Fibroblast of lung (primary cell): ENCODE measurements around the gene PCBP3. TPM values are rescaled to one million over a fixed set of nuclear protein-coding genes. Genes with fewer than 3 reads are reported as not detected.

Experiments used
- DNase-seq, 2 donors: peaks; one replicate each; pipeline versions ENCODE4 v3.0.0 to v3.0.0-alpha.2; 2010; ENCODE audit warnings: low read depth in 2 of 2
- H2AFZ ChIP-seq: 2 replicates; pipeline ENCODE4 v1.5.1; 2012; ENCODE audit warnings: low read length, control low read depth, inconsistent platforms
- H3K27ac ChIP-seq: 2 replicates; pipeline ENCODE4 v1.5.1; 2011; ENCODE audit warnings: low read length, control low read depth; ENCODE audit not compliant: insufficient read depth
- H3K27me3 ChIP-seq: 2 replicates; pipeline ENCODE4 v1.5.1; 2011; ENCODE audit warnings: mild to moderate bottlenecking, low read length; ENCODE audit not compliant: control insufficient read depth, insufficient read depth
- H3K36me3 ChIP-seq: 2 replicates; pipeline ENCODE4 v1.5.1; 2011; ENCODE audit warnings: low read length; ENCODE audit not compliant: control insufficient read depth, insufficient read depth
- H3K4me1 ChIP-seq: 2 replicates; pipeline ENCODE4 v1.5.1; 2011; ENCODE audit warnings: low read length; ENCODE audit not compliant: control insufficient read depth, insufficient read depth; ENCODE audit errors: extremely low read depth
- H3K4me2 ChIP-seq: 2 replicates; pipeline ENCODE4 v1.5.1; 2011; ENCODE audit warnings: low read length, control low read depth; ENCODE audit not compliant: insufficient read depth; ENCODE audit errors: extremely low read depth
- H3K4me3 ChIP-seq, 4 experiments: fragments of 200-600 bp in 1 of 4; sonication (generic) in 1 of 4; replicated peaks in 1 of 4; 2 replicates each; pipeline ENCODE4 v1.5.1; 2011 to 2016; ENCODE audit warnings: low read length in 4 of 4, low read depth in 3 of 4, mild to moderate bottlenecking in 3 of 4, control low read depth in 2 of 4, inconsistent platforms in 1 of 4, mixed read lengths in 1 of 4; ENCODE audit not compliant: insufficient read depth in 1 of 4; ENCODE audit errors: control extremely low read depth in 1 of 4
- H3K79me2 ChIP-seq: 2 replicates; pipeline ENCODE4 v1.5.1; 2012; ENCODE audit warnings: mild to moderate bottlenecking, low read length, inconsistent platforms; ENCODE audit not compliant: control insufficient read depth, insufficient read depth
- H3K9ac ChIP-seq: 2 replicates; pipeline ENCODE4 v1.5.1; 2011; ENCODE audit warnings: mild to moderate bottlenecking, low read length, control low read depth; ENCODE audit not compliant: insufficient read depth
- H3K9me3 ChIP-seq: 2 replicates; pipeline ENCODE4 v1.5.1; 2012; ENCODE audit warnings: low read depth, low read length; ENCODE audit not compliant: control insufficient read depth, insufficient read depth
- H4K20me1 ChIP-seq: 2 replicates; pipeline ENCODE4 v1.5.1; 2011; ENCODE audit warnings: low read length; ENCODE audit not compliant: control insufficient read depth, insufficient read depth; ENCODE audit errors: extremely low read depth
- EZH2 ChIP-seq: IDR thresholded peaks from 2 replicates; pipeline ENCODE4 v1.5.1; 2012; ENCODE audit warnings: low read length, control low read depth, mild to moderate bottlenecking; ENCODE audit errors: missing control alignments
- polyA plus RNA-seq, 2 donors: library from polyadenylated mRNA; depleted of rRNA in 1 of 2; stranded (reverse) in 1 of 2; unstranded in 1 of 2; fragments of >200 nt; gene quantifications; 2 replicates each; pipeline ENCODE4 v1.2.1, GENCODE V29; 2011 to 2012; ENCODE audit warnings: missing spikeins in 1 of 2
- total RNA-seq: library from RNA; depleted of rRNA; stranded (reverse); fragments of >200 nt; gene quantifications from 2 replicates; pipeline ENCODE4 v1.2.1, GENCODE V29; 2014
- TF ChIP-seq, protein P1 (sequence below), 2 donors: IDR thresholded peaks in 1 of 2; conservative IDR thresholded peaks in 1 of 2; 1 replicate in 1 of 2; 2 replicates in 1 of 2; pipeline ENCODE4 v1.5.1; 2011 to 2012; ENCODE audit warnings: low read length in 2 of 2, control low read depth in 1 of 2, inconsistent platforms in 1 of 2, low read depth in 1 of 2, mild to moderate bottlenecking in 1 of 2

PCBP3 gene
- total and polyA plus RNA-seq, 2 donors (not counting 1 experiment from before 2014, with no cell fraction given) = 0.51 to 1.7 TPM

GRCh38 chr21:45822429-45823099 lies 179.0 kb downstream of the PCBP3 start:
- Histone ChIP-seq H3K36me3 (no peaks in the 10 kb centered on the region), H3K4me3 (no peak overlapping the region), H3K27me3 (peaks cover 5% of the 10 kb centered on the region), H3K9me3 (no peaks in the 10 kb centered on the region), H3K9ac (no peak overlapping the region), H2AFZ (no peak overlapping the region), H3K4me1 (no peaks in the 10 kb centered on the region), H3K4me2 (no peak overlapping the region), H4K20me1 (no peaks in the 10 kb centered on the region), H3K79me2 (no peaks in the 10 kb centered on the region), H3K27ac (no peak overlapping the region)
- no peak for DNase-seq
- TF ChIP-seq, protein P1, sequence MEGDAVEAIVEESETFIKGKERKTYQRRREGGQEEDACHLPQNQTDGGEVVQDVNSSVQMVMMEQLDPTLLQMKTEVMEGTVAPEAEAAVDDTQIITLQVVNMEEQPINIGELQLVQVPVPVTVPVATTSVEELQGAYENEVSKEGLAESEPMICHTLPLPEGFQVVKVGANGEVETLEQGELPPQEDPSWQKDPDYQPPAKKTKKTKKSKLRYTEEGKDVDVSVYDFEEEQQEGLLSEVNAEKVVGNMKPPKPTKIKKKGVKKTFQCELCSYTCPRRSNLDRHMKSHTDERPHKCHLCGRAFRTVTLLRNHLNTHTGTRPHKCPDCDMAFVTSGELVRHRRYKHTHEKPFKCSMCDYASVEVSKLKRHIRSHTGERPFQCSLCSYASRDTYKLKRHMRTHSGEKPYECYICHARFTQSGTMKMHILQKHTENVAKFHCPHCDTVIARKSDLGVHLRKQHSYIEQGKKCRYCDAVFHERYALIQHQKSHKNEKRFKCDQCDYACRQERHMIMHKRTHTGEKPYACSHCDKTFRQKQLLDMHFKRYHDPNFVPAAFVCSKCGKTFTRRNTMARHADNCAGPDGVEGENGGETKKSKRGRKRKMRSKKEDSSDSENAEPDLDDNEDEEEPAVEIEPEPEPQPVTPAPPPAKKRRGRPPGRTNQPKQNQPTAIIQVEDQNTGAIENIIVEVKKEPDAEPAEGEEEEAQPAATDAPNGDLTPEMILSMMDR (conservative IDR thresholded peaks at IDR 0.05 in 1 of 2, IDR thresholded peaks at IDR 0.05 in 1 of 2; ENCODE audit: low read depth in 1 of 2, low read length in 2 of 2) = no peak

DNA sequence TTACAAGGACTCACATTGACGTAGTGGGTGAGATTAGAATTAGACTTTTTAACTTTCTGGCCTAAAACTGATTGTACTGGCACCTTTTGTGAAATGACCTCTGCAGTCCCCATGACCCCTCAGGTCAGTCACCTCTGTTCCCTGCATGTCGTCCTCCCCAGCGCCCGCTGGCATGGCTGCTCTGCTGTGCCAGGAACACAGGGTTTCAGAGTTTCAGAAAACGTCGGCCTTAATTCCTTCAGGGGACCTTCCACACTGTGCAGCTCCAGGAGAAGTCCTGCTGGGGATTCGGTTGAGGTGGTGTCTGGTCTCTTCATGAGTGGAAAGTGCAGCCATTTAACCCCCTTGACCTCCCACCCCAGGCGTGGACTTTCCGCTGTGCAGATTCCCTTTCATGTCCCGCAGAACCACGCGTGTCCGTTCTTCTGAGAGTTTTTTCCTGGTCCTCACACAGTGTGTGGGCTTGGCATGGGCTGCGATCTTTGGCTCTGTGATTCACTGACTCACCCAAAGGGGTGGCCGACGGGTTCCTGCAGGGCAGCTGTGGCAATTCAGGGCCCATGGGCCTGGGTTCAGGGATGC lies 179.7 kb downstream of the PCBP3 start:
- DNase-seq = no peak

DNA sequence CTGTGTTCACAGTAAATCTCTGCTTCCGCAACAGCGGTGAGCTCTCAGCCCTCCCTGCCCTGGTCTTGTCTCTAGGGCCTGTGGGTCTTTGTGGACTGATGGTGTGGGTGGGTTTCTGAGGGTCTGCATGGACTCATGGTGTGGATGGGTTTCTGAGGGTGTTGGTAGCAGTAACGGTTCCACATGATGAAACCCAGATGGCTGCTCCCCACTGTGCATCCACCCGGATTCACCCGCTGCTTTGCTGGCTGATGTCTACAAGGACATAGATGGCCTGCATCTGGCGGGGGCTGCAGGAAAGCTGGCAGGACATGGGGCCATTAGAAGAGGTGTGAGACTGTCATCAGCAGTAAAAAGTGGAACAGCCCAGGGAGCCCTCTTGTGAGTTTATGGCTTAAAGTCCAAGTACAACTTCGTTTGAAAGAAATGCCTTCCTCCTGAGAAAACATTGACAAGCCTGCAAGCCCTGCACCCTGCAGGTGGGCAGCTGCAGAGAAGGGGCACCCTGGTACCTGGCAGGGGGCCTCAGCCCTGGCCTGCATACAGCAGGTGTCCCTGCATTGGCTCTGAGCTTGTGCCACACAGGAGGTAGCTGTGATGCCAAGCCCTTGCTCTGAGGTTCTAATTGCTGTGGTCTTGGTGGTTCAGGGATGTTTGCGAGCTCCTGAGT lies 181.2 kb downstream of the PCBP3 start:
- no peak overlapping the region for H3K4me3 ChIP-seq
- no peaks in the 10 kb centered on the region for H3K36me3 ChIP-seq
- no peaks in the 10 kb centered on the region for H3K4me1 ChIP-seq
- TF ChIP-seq, protein P1 (conservative IDR thresholded peaks at IDR 0.05 in 1 of 2, IDR thresholded peaks at IDR 0.05 in 1 of 2; ENCODE audit: low read depth in 1 of 2, low read length in 2 of 2) = no peak
- TF ChIP-seq EZH2 = no peak
- peaks cover 5% of the 10 kb centered on the region for H3K27me3 ChIP-seq
- no peaks in the 10 kb centered on the region for H3K9me3 ChIP-seq
- no peak overlapping the region for H3K4me2 ChIP-seq
- no peaks in the 10 kb centered on the region for H4K20me1 ChIP-seq
- H3K79me2 ChIP-seq = no peaks in the 10 kb centered on the region
- no peak overlapping the region for H2AFZ ChIP-seq
- no peak overlapping the region for H3K27ac ChIP-seq
- no peak for DNase-seq
- no peak overlapping the region for H3K9ac ChIP-seq

More for the DNA sequence above, 179.7 kb downstream of the PCBP3 start:
- Histone ChIP-seq H3K27me3 (peaks cover 5% of the 10 kb centered on the region), H3K27ac (no peak overlapping the region), H2AFZ (no peak overlapping the region), H3K9ac (no peak overlapping the region), H4K20me1 (no peaks in the 10 kb centered on the region), H3K79me2 (no peaks in the 10 kb centered on the region), H3K4me1 (no peaks in the 10 kb centered on the region), H3K4me3 (no peak overlapping the region), H3K36me3 (no peaks in the 10 kb centered on the region), H3K4me2 (no peak overlapping the region), H3K9me3 (no peaks in the 10 kb centered on the region)
- TF ChIP-seq, protein P1 (conservative IDR thresholded peaks at IDR 0.05 in 1 of 2, IDR thresholded peaks at IDR 0.05 in 1 of 2; ENCODE audit: low read depth in 1 of 2, low read length in 2 of 2) = no peak
- no peak for TF ChIP-seq EZH2
